Gastroesophageal sphincter (tissue), 4 donors: ENCODE measurements around the gene GRM8. TPM values are rescaled to one million over a fixed set of nuclear protein-coding genes. Genes with fewer than 3 reads are reported as not detected.

Experiments used
- ATAC-seq: fragments of 150-250 bp; one replicate; pipeline ENCODE4 v1.9.1; 2016; ENCODE audit warnings: mild to moderate bottlenecking, moderate library complexity
- H3K27ac ChIP-seq, 4 donors: fragments of 200-600 bp; sonication (generic) in 3 of 4; 1 replicate in 3 of 4; 2 replicates in 1 of 4; pipeline ENCODE4 v1.5.1; 2016 to 2019
- H3K27me3 ChIP-seq: fragments of 200-600 bp; sonication (generic); one replicate; pipeline ENCODE4 v1.5.1; 2019
- H3K36me3 ChIP-seq, 2 donors: fragments of 200-600 bp; sonication (generic); one replicate each; pipeline ENCODE4 v1.5.1; 2019; ENCODE audit warnings: control low read depth in 1 of 2
- H3K4me1 ChIP-seq, 3 donors: fragments of 200-600 bp; sonication (generic); 1 replicate in 2 of 3; 2 replicates in 1 of 3; pipeline ENCODE4 v1.5.1; 2016 to 2019; ENCODE audit warnings: control low read depth in 2 of 3
- H3K4me3 ChIP-seq, 2 donors: fragments of 200-600 bp; sonication (generic); one replicate each; pipeline ENCODE4 v1.5.1; 2019; ENCODE audit warnings: mild to moderate bottlenecking in 1 of 2, moderate library complexity in 1 of 2
- H3K9me3 ChIP-seq, 3 donors: fragments of 200-600 bp; sonication (generic); one replicate each; pipeline ENCODE4 v1.5.1; 2017 to 2019; ENCODE audit warnings: control low read depth in 2 of 3
- CTCF ChIP-seq, 4 experiments: fragments of 200-600 bp in 2 of 4; fragments of 450-650 bp in 2 of 4; sonication (generic) in 1 of 4; IDR thresholded peaks; one replicate each; pipeline ENCODE4 v1.5.1; 2017 to 2019; ENCODE audit warnings: antibody characterized with exemption in 4 of 4, mild to moderate bottlenecking in 2 of 4, moderate library complexity in 2 of 4
- EP300 ChIP-seq: sonication (generic); formaldehyde crosslinking; IDR thresholded peaks from one replicate; pipeline ENCODE4 v1.6.1; 2017; ENCODE audit warnings: antibody characterized with exemption, mild to moderate bottlenecking
- POLR2A ChIP-seq, 2 donors: fragments of 450-650 bp; IDR thresholded peaks; one replicate each; pipeline ENCODE4 v1.6.1; 2017; ENCODE audit warnings: antibody characterized with exemption in 2 of 2, mild to moderate bottlenecking in 2 of 2, moderate library complexity in 1 of 2
- POLR2AphosphoS5 ChIP-seq: sonication (generic); formaldehyde crosslinking; IDR thresholded peaks from one replicate; pipeline ENCODE4 v1.6.1; 2017; ENCODE audit warnings: antibody characterized with exemption
- WGBS, 2 donors: methylation state at CpG; one replicate each; pipeline ENCODE4 v1.1.5; 2018; ENCODE audit warnings: low coverage in 1 of 2; 5-methylcytosine and 5-hydroxymethylcytosine counted together
- total RNA-seq, 4 donors: library from RNA; depleted of rRNA; stranded (reverse); fragments of >200 nt; gene quantifications; one replicate each; pipeline ENCODE4 v1.1.0, GENCODE V29; 2016

Gene GRM8
- total RNA-seq, 4 donors from 2014 or later, result 0.07 to 3.4 (median 0.93) TPM; not detected in 1

GRCh38 chr7:126442908-126443307 lies 809.8 kb downstream of the GRM8 start:
- Histone ChIP-seq H3K27ac (no peak overlapping the region), H3K4me3 (no peak overlapping the region), H3K4me1 (peaks cover 0 to 4% (median 0%) of the 10 kb centered on the region in 3 donors), H3K9me3 (no peaks in the 10 kb centered on the region), H3K36me3 (no peaks in the 10 kb centered on the region), H3K27me3 (no peaks in the 10 kb centered on the region)
- TF ChIP-seq POLR2A (IDR thresholded peaks at IDR 0.05) (no peak), POLR2AphosphoS5 (no peak), CTCF (IDR thresholded peaks at IDR 0.05) (no peak), EP300 (no peak)
- 75 to 90% methylated on average over 3 of the region's 3 CpGs for WGBS, 2 donors
- ATAC-seq, result no peak

GRCh38 chr7:126441745-126442144 lies 811.0 kb downstream of the GRM8 start:
- Histone ChIP-seq H3K27me3 (no peaks in the 10 kb centered on the region), H3K36me3 (no peaks in the 10 kb centered on the region), H3K4me1 (peaks cover 0 to 4% (median 0%) of the 10 kb centered on the region in 3 donors), H3K4me3 (no peak overlapping the region), H3K27ac (no peak overlapping the region), H3K9me3 (no peaks in the 10 kb centered on the region)
- ATAC-seq, result no peak
- 74 to 81% methylated on average over 2 of the region's 2 CpGs for WGBS, 2 donors
- TF ChIP-seq CTCF (IDR thresholded peaks at IDR 0.05) (no peak), POLR2AphosphoS5 (no peak), EP300 (no peak), POLR2A (IDR thresholded peaks at IDR 0.05) (no peak)

GRCh38 chr7:126440542-126440941 lies 812.2 kb downstream of the GRM8 start:
- H3K27ac ChIP-seq, result no peak overlapping the region
- no peak overlapping the region for H3K4me3 ChIP-seq
- peaks cover 0 to 4% (median 0%) of the 10 kb centered on the region in 3 donors for H3K4me1 ChIP-seq
- no peak for TF ChIP-seq EP300
- TF ChIP-seq CTCF (IDR thresholded peaks at IDR 0.05), result no peak
- no peak for TF ChIP-seq POLR2AphosphoS5
- TF ChIP-seq POLR2A (IDR thresholded peaks at IDR 0.05), result no peak
- H3K9me3 ChIP-seq, result no peaks in the 10 kb centered on the region
- 63 to 100% methylated on average over 2 of the region's 2 CpGs for WGBS, 2 donors
- no peaks in the 10 kb centered on the region for H3K36me3 ChIP-seq
- H3K27me3 ChIP-seq, result no peaks in the 10 kb centered on the region
- no peak for ATAC-seq

GRCh38 chr7:126436213-126436868 lies 816.4 kb downstream of the GRM8 start:
- Histone ChIP-seq H3K27me3 (no peaks in the 10 kb centered on the region), H3K9me3 (no peaks in the 10 kb centered on the region), H3K4me1 (peaks cover 0 to 4% (median 0%) of the 10 kb centered on the region in 3 donors), H3K27ac (no peak overlapping the region), H3K36me3 (no peaks in the 10 kb centered on the region), H3K4me3 (no peak overlapping the region)
- no peak for ATAC-seq
- no peak for TF ChIP-seq POLR2AphosphoS5
- no peak for TF ChIP-seq POLR2A (IDR thresholded peaks at IDR 0.05)
- no peak for TF ChIP-seq EP300
- 43 to 70% methylated on average over 2 of the region's 2 CpGs for WGBS, 2 donors

- 92 to 100% methylated on average over 1 of the region's 1 CpG for WGBS, 2 donors
- H3K9me3 ChIP-seq, result no peaks in the 10 kb centered on the region
- TF ChIP-seq POLR2A (IDR thresholded peaks at IDR 0.05) (no peak), POLR2AphosphoS5 (no peak), EP300 (no peak), CTCF (IDR thresholded peaks at IDR 0.05) (no peak)
- no peaks in the 10 kb centered on the region for H3K4me1 ChIP-seq
- H3K27ac ChIP-seq, result no peak overlapping the region
- no peak for ATAC-seq
- no peak overlapping the region for H3K4me3 ChIP-seq
- H3K36me3 ChIP-seq, result no peaks in the 10 kb centered on the region
- H3K27me3 ChIP-seq, result no peaks in the 10 kb centered on the region
These were observed 826.1 kb downstream of the GRM8 start for GRCh38 chr7:126426652-126427051.
